ENCODE results near the gene MAST4.

The MAST4 gene

GRCh38 chr5:66923457-66923856 lies 327.3 kb downstream of the MAST4 start:
- no peak for DNase-seq

- no peak for DNase-seq
Observed at GRCh38 chr5:66923922-66924321, 327.7 kb downstream of the MAST4 start.

GRCh38 chr5:66927140-66927539 lies 330.9 kb downstream of the MAST4 start:
- no peak for DNase-seq

- DNase-seq, result no peak
Observed at GRCh38 chr5:66929281-66929680, 333.1 kb downstream of the MAST4 start.

- no peak for DNase-seq
Observed at GRCh38 chr5:66929995-66930394, 333.8 kb downstream of the MAST4 start.

GRCh38 chr5:66931651-66932050 lies 335.5 kb downstream of the MAST4 start:
- no peak for DNase-seq

- DNase-seq, result no peak
Observed at GRCh38 chr5:66932457-66932856, 336.3 kb downstream of the MAST4 start.

GRCh38 chr5:66933066-66933465 lies 336.9 kb downstream of the MAST4 start:
- DNase-seq, result no peak

GRCh38 chr5:66939094-66939493 lies 342.9 kb downstream of the MAST4 start:
- no peak for DNase-seq

GRCh38 chr5:66945389-66946349 lies 349.5 kb downstream of the MAST4 start:
- DNase-seq, result no peak

- no peak for DNase-seq
Observed at GRCh38 chr5:66947458-66947857, 351.3 kb downstream of the MAST4 start.

GRCh38 chr5:66949066-66949465 lies 352.9 kb downstream of the MAST4 start:
- no peak for DNase-seq

GRCh38 chr5:66952153-66952552 lies 356.0 kb downstream of the MAST4 start:
- no peak for DNase-seq

GRCh38 chr5:66956439-66956838 lies 360.2 kb downstream of the MAST4 start:
- no peak for DNase-seq

GRCh38 chr5:66958201-66958979 lies 362.2 kb downstream of the MAST4 start:
- no peak for DNase-seq

GRCh38 chr5:66958980-66959641 lies 362.9 kb downstream of the MAST4 start:
- DNase-seq, result no peak

GRCh38 chr5:66959653-66960052 lies 363.5 kb downstream of the MAST4 start:
- no peak for DNase-seq

- DNase-seq, result no peak
Observed at GRCh38 chr5:66960369-66961137, 364.4 kb downstream of the MAST4 start.

- DNase-seq, result no peak
Observed at GRCh38 chr5:66963559-66963971, 367.4 kb downstream of the MAST4 start.

GRCh38 chr5:66966439-66966838 lies 370.2 kb downstream of the MAST4 start:
- DNase-seq, result no peak

- DNase-seq, result no peak
Observed at GRCh38 chr5:66967102-66967501, 370.9 kb downstream of the MAST4 start.

GRCh38 chr5:66967826-66968262 lies 371.7 kb downstream of the MAST4 start:
- no peak for DNase-seq

- DNase-seq, result no peak
Observed at GRCh38 chr5:66969484-66969883, 373.3 kb downstream of the MAST4 start.
